ENCODE data around the gene SPOCK2. TPM values are rescaled to one million over a fixed set of nuclear protein-coding genes. Genes with fewer than 3 reads are reported as not detected.

Gene SPOCK2, protein sequence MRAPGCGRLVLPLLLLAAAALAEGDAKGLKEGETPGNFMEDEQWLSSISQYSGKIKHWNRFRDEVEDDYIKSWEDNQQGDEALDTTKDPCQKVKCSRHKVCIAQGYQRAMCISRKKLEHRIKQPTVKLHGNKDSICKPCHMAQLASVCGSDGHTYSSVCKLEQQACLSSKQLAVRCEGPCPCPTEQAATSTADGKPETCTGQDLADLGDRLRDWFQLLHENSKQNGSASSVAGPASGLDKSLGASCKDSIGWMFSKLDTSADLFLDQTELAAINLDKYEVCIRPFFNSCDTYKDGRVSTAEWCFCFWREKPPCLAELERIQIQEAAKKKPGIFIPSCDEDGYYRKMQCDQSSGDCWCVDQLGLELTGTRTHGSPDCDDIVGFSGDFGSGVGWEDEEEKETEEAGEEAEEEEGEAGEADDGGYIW
- total RNA-seq = 0.26 and 0.69 TPM in 2 replicates

GRCh38 chr10:72087969-72088888 lies at the start of gene SPOCK2:
Gene SPOCK2, minus strand, starts transcription at chr10:72088551. Its CDS starts 223 bp downstream, at chr10:72088328.

Other genes starting within 250 kb of the SPOCK2 start
- gene PSAP, start 237.3 kb downstream of the SPOCK2 start, total RNA-seq = 1,716 and 2,333 TPM in 2 replicates
- gene CHST3, start 124.2 kb downstream of the SPOCK2 start, total RNA-seq = 49.4 and 64.2 TPM in 2 replicates
- 50.8 and 53.4 TPM in 2 replicates for gene ANAPC16, start 127.5 kb upstream of the SPOCK2 start, total RNA-seq
- gene ASCC1, start 127.7 kb upstream of the SPOCK2 start, total RNA-seq = 27.3 and 29.1 TPM in 2 replicates
- 432 and 503 TPM in 2 replicates for gene DDIT4, start 185.4 kb upstream of the SPOCK2 start, total RNA-seq

Data from smooth muscle cell of the pulmonary artery (primary cell).